ENCODE measurements around the gene PLXNB3.

The PLXNB3 gene

GRCh38 chrX:153774576-153775292, 10.7 kb downstream of the PLXNB3 start:
- Mint-ChIP-seq H3K27ac (ENCODE audit: low read depth) (no peak overlapping the region), H3K4me1 (peaks cover 2% of the 10 kb centered on the region), H3K36me3 (ENCODE audit: insufficient read depth) (no peaks in the 10 kb centered on the region), H3K4me3 (no peak overlapping the region), H3K27me3 (peaks cover 4% of the 10 kb centered on the region), H3K9me3 (no peaks in the 10 kb centered on the region)
- DNase-seq (ENCODE audit: low spot score in 2 of 2) (no peak), ATAC-seq (replicated peaks; ENCODE audit: extremely low read depth, poor library complexity, severe bottlenecking) (no peak)

- Mint-ChIP-seq H3K4me1 (peaks cover 9% of the 10 kb centered on the region), H3K27ac (ENCODE audit: low read depth) (no peak overlapping the region), H3K27me3 (peaks cover 10% of the 10 kb centered on the region), H3K36me3 (ENCODE audit: insufficient read depth) (no peaks in the 10 kb centered on the region), H3K9me3 (no peaks in the 10 kb centered on the region), H3K4me3 (no peak overlapping the region)
- no peak for DNase-seq (ENCODE audit: low spot score in 2 of 2)
- no peak for ATAC-seq (replicated peaks; ENCODE audit: extremely low read depth, poor library complexity, severe bottlenecking)
Measured at GRCh38 chrX:153775293-153776119, 11.5 kb downstream of the PLXNB3 start.

GRCh38 chrX:153776120-153776599, 12.1 kb downstream of the PLXNB3 start:
- no peaks in the 10 kb centered on the region for H3K9me3 Mint-ChIP-seq

GRCh38 chrX:153776611-153777045, 12.6 kb downstream of the PLXNB3 start:
- H3K36me3 Mint-ChIP-seq (ENCODE audit: insufficient read depth) = no peaks in the 10 kb centered on the region
- H3K4me3 Mint-ChIP-seq = no peak overlapping the region
- ATAC-seq (replicated peaks; ENCODE audit: extremely low read depth, poor library complexity, severe bottlenecking) (no peak), DNase-seq (ENCODE audit: low spot score in 2 of 2) (no peak)
- H3K27ac Mint-ChIP-seq (ENCODE audit: low read depth) = no peak overlapping the region
- peaks cover 10% of the 10 kb centered on the region for H3K27me3 Mint-ChIP-seq
- no peaks in the 10 kb centered on the region for H3K9me3 Mint-ChIP-seq
- H3K4me1 Mint-ChIP-seq = peaks cover 9% of the 10 kb centered on the region

More at GRCh38 chrX:153776120-153776599, 12.1 kb downstream of the PLXNB3 start:
- no peak overlapping the region for H3K4me3 Mint-ChIP-seq
- ATAC-seq (replicated peaks; ENCODE audit: extremely low read depth, poor library complexity, severe bottlenecking) = no peak
- peaks cover 10% of the 10 kb centered on the region for H3K27me3 Mint-ChIP-seq
- H3K4me1 Mint-ChIP-seq = peaks cover 9% of the 10 kb centered on the region
- no peaks in the 10 kb centered on the region for H3K36me3 Mint-ChIP-seq (ENCODE audit: insufficient read depth)
- no peak for DNase-seq (ENCODE audit: low spot score in 2 of 2)
- H3K27ac Mint-ChIP-seq (ENCODE audit: low read depth) = no peak overlapping the region

- Mint-ChIP-seq H3K4me1 (peaks cover 9% of the 10 kb centered on the region), H3K27ac (ENCODE audit: low read depth) (no peak overlapping the region), H3K9me3 (no peaks in the 10 kb centered on the region), H3K27me3 (peaks cover 10% of the 10 kb centered on the region), H3K36me3 (ENCODE audit: insufficient read depth) (no peaks in the 10 kb centered on the region), H3K4me3 (no peak overlapping the region)
- no peak for DNase-seq (ENCODE audit: low spot score in 2 of 2)
- no peak for ATAC-seq (replicated peaks; ENCODE audit: extremely low read depth, poor library complexity, severe bottlenecking)
Measured at GRCh38 chrX:153777261-153778090, 13.4 kb downstream of the PLXNB3 start.

GRCh38 chrX:153778181-153778580, 14.1 kb downstream of the PLXNB3 start:
- ATAC-seq (replicated peaks; ENCODE audit: extremely low read depth, poor library complexity, severe bottlenecking) (no peak), DNase-seq (ENCODE audit: low spot score in 2 of 2) (no peak)
- Mint-ChIP-seq H3K9me3 (no peaks in the 10 kb centered on the region), H3K4me3 (no peak overlapping the region), H3K4me1 (peaks cover 9% of the 10 kb centered on the region), H3K27me3 (peaks cover 10% of the 10 kb centered on the region), H3K36me3 (ENCODE audit: insufficient read depth) (no peaks in the 10 kb centered on the region), H3K27ac (ENCODE audit: low read depth) (no peak overlapping the region)

GRCh38 chrX:153778684-153779101, 14.6 kb downstream of the PLXNB3 start:
- Mint-ChIP-seq H3K27me3 (peaks cover 10% of the 10 kb centered on the region), H3K27ac (ENCODE audit: low read depth) (no peak overlapping the region), H3K4me3 (no peak overlapping the region), H3K4me1 (peaks cover 9% of the 10 kb centered on the region), H3K9me3 (no peaks in the 10 kb centered on the region), H3K36me3 (ENCODE audit: insufficient read depth) (no peaks in the 10 kb centered on the region)
- DNase-seq (ENCODE audit: low spot score in 2 of 2) (no peak), ATAC-seq (replicated peaks; ENCODE audit: extremely low read depth, poor library complexity, severe bottlenecking) (no peak)

GRCh38 chrX:153779891-153780677, 16.0 kb downstream of the PLXNB3 start:
- no peak for DNase-seq (ENCODE audit: low spot score in 2 of 2)
- Mint-ChIP-seq H3K27ac (ENCODE audit: low read depth) (no peak overlapping the region), H3K9me3 (no peaks in the 10 kb centered on the region), H3K4me3 (no peak overlapping the region), H3K4me1 (peaks cover 9% of the 10 kb centered on the region), H3K36me3 (ENCODE audit: insufficient read depth) (peaks cover 2% of the 10 kb centered on the region), H3K27me3 (peaks cover 10% of the 10 kb centered on the region)
- ATAC-seq (replicated peaks; ENCODE audit: extremely low read depth, poor library complexity, severe bottlenecking) = no peak

GRCh38 chrX:153780678-153781427, 16.8 kb downstream of the PLXNB3 start, which contains the start of gene SRPK3:
Gene SRPK3, plus strand, starts transcription at chrX:153781041. Its CDS starts 46 bp downstream, at chrX:153781087.
- Mint-ChIP-seq H3K36me3 (ENCODE audit: insufficient read depth) (peaks cover 2% of the 10 kb centered on the region), H3K9me3 (no peaks in the 10 kb centered on the region), H3K4me3 (no peak within 1 kb of the TSS), H3K27me3 (peaks cover 10% of the 10 kb centered on the region), H3K27ac (ENCODE audit: low read depth) (no peak within 1 kb of the TSS), H3K4me1 (peaks cover 9% of the 10 kb centered on the region)
- DNase-seq (ENCODE audit: low spot score in 2 of 2) (no peak), ATAC-seq (replicated peaks; ENCODE audit: extremely low read depth, poor library complexity, severe bottlenecking) (no peak)

- Mint-ChIP-seq H3K4me3 (no peak overlapping the region), H3K36me3 (ENCODE audit: insufficient read depth) (peaks cover 5% of the 10 kb centered on the region), H3K4me1 (peaks cover 9% of the 10 kb centered on the region), H3K9me3 (no peaks in the 10 kb centered on the region), H3K27ac (ENCODE audit: low read depth) (no peak overlapping the region), H3K27me3 (peaks cover 10% of the 10 kb centered on the region)
- DNase-seq (ENCODE audit: low spot score in 2 of 2) (no peak), ATAC-seq (replicated peaks; ENCODE audit: extremely low read depth, poor library complexity, severe bottlenecking) (no peak)
Measured at GRCh38 chrX:153781428-153782047, 17.5 kb downstream of the PLXNB3 start.

- DNase-seq (ENCODE audit: low spot score in 2 of 2) (no peak), ATAC-seq (replicated peaks; ENCODE audit: extremely low read depth, poor library complexity, severe bottlenecking) (no peak)
- H3K27ac Mint-ChIP-seq (ENCODE audit: low read depth) = no peak overlapping the region
- H3K4me1 Mint-ChIP-seq = peaks cover 9% of the 10 kb centered on the region
- no peak overlapping the region for H3K4me3 Mint-ChIP-seq
- peaks cover 10% of the 10 kb centered on the region for H3K36me3 Mint-ChIP-seq (ENCODE audit: insufficient read depth)
- peaks cover 10% of the 10 kb centered on the region for H3K27me3 Mint-ChIP-seq
- H3K9me3 Mint-ChIP-seq = no peaks in the 10 kb centered on the region
Measured at GRCh38 chrX:153782313-153782712, 18.3 kb downstream of the PLXNB3 start.

All from central memory CD8-positive, alpha-beta T cell (primary cell).